Measurements from ENCODE around the gene PRAF2.

Gene PRAF2

GRCh38 chrX:49101629-49101984, 27.8 kb upstream of the PRAF2 start:
- TF ChIP-seq CTCF (conservative IDR thresholded peaks at IDR 0.05; ENCODE audit: low read length): no peak
- no peak for DNase-seq (ENCODE audit: low read depth)

GRCh38 chrX:49100704-49101628, 27.2 kb upstream of the PRAF2 start:
- peak; percentile 87 for DNase-seq (ENCODE audit: low read depth)
- peak overlapping the region; percentile 77 for H3K4me3 ChIP-seq (ENCODE audit: low read length)
- TF ChIP-seq CTCF (conservative IDR thresholded peaks at IDR 0.05; ENCODE audit: low read length): no peak

More at GRCh38 chrX:49101629-49101984, 27.8 kb upstream of the PRAF2 start:
- peak overlapping the region; percentile 58 for H3K4me3 ChIP-seq (ENCODE audit: low read length)

- no peak for DNase-seq (ENCODE audit: low read depth)
- no peak for TF ChIP-seq CTCF (conservative IDR thresholded peaks at IDR 0.05; ENCODE audit: low read length)
- H3K4me3 ChIP-seq (ENCODE audit: low read length): no peak overlapping the region
Measured at GRCh38 chrX:49096419-49096818, 22.6 kb upstream of the PRAF2 start.

- no peak for DNase-seq (ENCODE audit: low read depth)
- no peak for TF ChIP-seq CTCF (conservative IDR thresholded peaks at IDR 0.05; ENCODE audit: low read length)
- no peak overlapping the region for H3K4me3 ChIP-seq (ENCODE audit: low read length)
Measured at GRCh38 chrX:49089553-49089952, 15.8 kb upstream of the PRAF2 start.

- H3K4me3 ChIP-seq (ENCODE audit: low read length): no peak overlapping the region
- no peak for DNase-seq (ENCODE audit: low read depth)
- no peak for TF ChIP-seq CTCF (conservative IDR thresholded peaks at IDR 0.05; ENCODE audit: low read length)
Measured at GRCh38 chrX:49082271-49082871, 8.6 kb upstream of the PRAF2 start.

GRCh38 chrX:49079489-49080428, 6.0 kb upstream of the PRAF2 start, which contains the start of gene WDR45:
Gene WDR45 (minus strand): TSS chrX:49079887. CDS start chrX:49078095, 1,792 bp downstream.
- TF ChIP-seq CTCF (conservative IDR thresholded peaks at IDR 0.05; ENCODE audit: low read length): no peak
- peak; percentile 73 for DNase-seq (ENCODE audit: low read depth)
- peak within 1 kb of the TSS; percentile 76 for H3K4me3 ChIP-seq (ENCODE audit: low read length)
